Esophagus muscularis mucosa (tissue), 4 donors: ENCODE measurements around the gene POLD4.

Source experiments
- EP300 ChIP-seq: sonication (generic); formaldehyde crosslinking; IDR thresholded peaks from one replicate; pipeline ENCODE4 v1.6.1; 2017; ENCODE audit warnings: antibody characterized with exemption
- POLR2A ChIP-seq: fragments of 450-650 bp; IDR thresholded peaks from one replicate; pipeline ENCODE4 v1.6.1; 2017; ENCODE audit warnings: antibody characterized with exemption, moderate library complexity, mild to moderate bottlenecking, low read depth
- POLR2AphosphoS5 ChIP-seq, 2 donors: sonication (generic); formaldehyde crosslinking; IDR thresholded peaks; one replicate each; pipeline ENCODE4 v1.6.1; 2017; ENCODE audit warnings: antibody characterized with exemption in 2 of 2
- TF ChIP-seq, protein P1 (sequence below), 3 experiments: fragments of 200-600 bp in 2 of 3; fragments of 450-650 bp in 1 of 3; sonication (generic) in 2 of 3; IDR thresholded peaks; one replicate each; pipeline ENCODE4 v1.5.1; 2017 to 2019; ENCODE audit warnings: antibody characterized with exemption in 3 of 3, mild to moderate bottlenecking in 2 of 3, moderate library complexity in 1 of 3

GRCh38 chr11:67397536-67397935 lies 44.2 kb upstream of the POLD4 start:
- TF ChIP-seq, protein P1, sequence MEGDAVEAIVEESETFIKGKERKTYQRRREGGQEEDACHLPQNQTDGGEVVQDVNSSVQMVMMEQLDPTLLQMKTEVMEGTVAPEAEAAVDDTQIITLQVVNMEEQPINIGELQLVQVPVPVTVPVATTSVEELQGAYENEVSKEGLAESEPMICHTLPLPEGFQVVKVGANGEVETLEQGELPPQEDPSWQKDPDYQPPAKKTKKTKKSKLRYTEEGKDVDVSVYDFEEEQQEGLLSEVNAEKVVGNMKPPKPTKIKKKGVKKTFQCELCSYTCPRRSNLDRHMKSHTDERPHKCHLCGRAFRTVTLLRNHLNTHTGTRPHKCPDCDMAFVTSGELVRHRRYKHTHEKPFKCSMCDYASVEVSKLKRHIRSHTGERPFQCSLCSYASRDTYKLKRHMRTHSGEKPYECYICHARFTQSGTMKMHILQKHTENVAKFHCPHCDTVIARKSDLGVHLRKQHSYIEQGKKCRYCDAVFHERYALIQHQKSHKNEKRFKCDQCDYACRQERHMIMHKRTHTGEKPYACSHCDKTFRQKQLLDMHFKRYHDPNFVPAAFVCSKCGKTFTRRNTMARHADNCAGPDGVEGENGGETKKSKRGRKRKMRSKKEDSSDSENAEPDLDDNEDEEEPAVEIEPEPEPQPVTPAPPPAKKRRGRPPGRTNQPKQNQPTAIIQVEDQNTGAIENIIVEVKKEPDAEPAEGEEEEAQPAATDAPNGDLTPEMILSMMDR (IDR thresholded peaks at IDR 0.05) = no peak
- TF ChIP-seq POLR2A (no peak), POLR2AphosphoS5 (IDR thresholded peaks at IDR 0.05) (no peak), EP300 (no peak)
